GM12878 (cell line): Measurements from ENCODE around the gene DNAH8. TPM values are rescaled to one million over a fixed set of nuclear protein-coding genes. Genes with fewer than 3 reads are reported as not detected.

Experiments used
- ATAC-seq: fragments of 200-7000 bp; cut with Tn5 transposase; 3 replicates; pipeline ENCODE4 v1.9.1; 2020; ENCODE audit warnings: mild to moderate bottlenecking, moderate library complexity
- BruUV-seq: library from RNA; stranded (reverse); fragments of 400-500 nt; replicated peaks from 2 replicates; lab custom pipeline; 2021; lab: Mats Ljungman, UMichigan
- CTCF ChIA-PET: fragments of 300-600 bp; sonication (Branson Sonifier 250); formaldehyde crosslinking; extraction: SDS; loops from one replicate; lab custom pipeline; 2021; ENCODE audit warnings: inconsistent platforms; lab: Yijun Ruan, JAX
- POLR2A ChIA-PET: fragments of 350-600 bp; formaldehyde crosslinking; extraction: SDS; loops from one replicate; lab custom pipeline; 2021; ENCODE audit warnings: inconsistent platforms; lab: Charles Lee
- RAD21 ChIA-PET: fragments of 300-600 bp; sonication (Branson Sonifier 250); formaldehyde crosslinking; loops from one replicate; lab custom pipeline; 2023; ENCODE audit warnings: antibody characterized with exemption; ENCODE audit not compliant: unreplicated experiment; lab: Charles Lee
- SMC1A ChIA-PET: fragments of 300-600 bp; sonication (Branson Sonifier 250); formaldehyde crosslinking; loops from one replicate; lab custom pipeline; 2023; ENCODE audit not compliant: unreplicated experiment, uncharacterized antibody; lab: Charles Lee
- DNase-seq: peaks from one replicate; pipeline ENCODE4 v3.0.0-alpha.2; 2011; ENCODE audit warnings: low read depth, low spot score
- FAIRE-seq: peaks from 3 replicates; lab custom pipeline; 2011; peaks lifted over from hg19 to GRCh38; lab: Jason Lieb, UNC
- H2AFZ ChIP-seq: 2 replicates; pipeline ENCODE4 v1.6.0; 2011; ENCODE audit warnings: low read depth, low read length, control low read depth; ENCODE audit not compliant: control insufficient read depth
- H3K27ac ChIP-seq: 2 replicates; pipeline ENCODE4 v1.5.1; 2011; ENCODE audit warnings: control low read depth; ENCODE audit not compliant: control insufficient read depth, insufficient read depth
- H3K27me3 ChIP-seq, 2 experiments: replicated peaks in 1 of 2; 2 replicates each; pipeline versions ENCODE4 v1.6.0 to v1.6.1; 2011; ENCODE audit warnings: low read length in 1 of 2; ENCODE audit not compliant: control insufficient read depth in 2 of 2, insufficient read depth in 2 of 2
- H3K36me3 ChIP-seq, 2 experiments: 2 replicates each; pipeline ENCODE4 v1.5.1; 2011; ENCODE audit warnings: low read length in 1 of 2; ENCODE audit not compliant: control insufficient read depth in 2 of 2, insufficient read depth in 2 of 2
- H3K4me1 ChIP-seq: 2 replicates; pipeline ENCODE4 v1.6.1; 2011; ENCODE audit warnings: mild to moderate bottlenecking, low read length, moderate library complexity, mixed read lengths; ENCODE audit not compliant: control insufficient read depth, insufficient read depth
- H3K4me2 ChIP-seq: 2 replicates; pipeline ENCODE4 v1.6.0; 2011; ENCODE audit warnings: control low read depth; ENCODE audit not compliant: control insufficient read depth, insufficient read depth
- H3K4me3 ChIP-seq: fragments of 200-600 bp; sonication (generic); 2 replicates; pipeline ENCODE4 v1.5.1; 2016
- H3K79me2 ChIP-seq: 2 replicates; pipeline ENCODE4 v1.6.0; 2011; ENCODE audit warnings: low read length; ENCODE audit not compliant: control insufficient read depth, insufficient read depth
- H3K9ac ChIP-seq: 2 replicates; pipeline ENCODE4 v1.8.0; 2011; ENCODE audit warnings: low read length, control low read depth, mixed read lengths; ENCODE audit not compliant: control insufficient read depth, insufficient read depth
- H3K9me3 ChIP-seq: replicated peaks from 3 replicates; pipeline ENCODE4 v1.5.1; 2011; ENCODE audit warnings: mild to moderate bottlenecking, low read length; ENCODE audit not compliant: control insufficient read depth, insufficient read depth
- H4K20me1 ChIP-seq: 2 replicates; pipeline ENCODE4 v1.6.0; 2011; ENCODE audit not compliant: control insufficient read depth, insufficient read depth
- ATF7 ChIP-seq: fragments of 450-650 bp; IDR thresholded peaks from 2 replicates; pipeline ENCODE4 v1.6.1; 2016; ENCODE audit warnings: low read depth, mild to moderate bottlenecking
- BCLAF1 ChIP-seq: fragments of 450-650 bp; IDR thresholded peaks from 2 replicates; pipeline ENCODE4 v1.6.1; 2017; ENCODE audit warnings: antibody characterized with exemption, mild to moderate bottlenecking, moderate library complexity
- CREB1 ChIP-seq: IDR thresholded peaks from 2 replicates; pipeline ENCODE4 v1.6.1; 2012; ENCODE audit warnings: low read depth, mild to moderate bottlenecking, inconsistent platforms
- KAT2A ChIP-seq: conservative IDR thresholded peaks from 2 replicates; pipeline ENCODE4 v1.6.1; 2011; ENCODE audit warnings: low read depth, low read length; ENCODE audit not compliant: control insufficient read depth
- MLLT1 ChIP-seq: fragments of 450-650 bp; IDR thresholded peaks from 2 replicates; pipeline ENCODE4 v1.6.1; 2016; ENCODE audit warnings: mild to moderate bottlenecking
- MTA3 ChIP-seq: IDR thresholded peaks from 2 replicates; pipeline ENCODE4 v1.6.1; 2012; ENCODE audit warnings: low read length, inconsistent platforms, borderline replicate concordance
- NRF1 ChIP-seq: conservative IDR thresholded peaks from 2 replicates; pipeline ENCODE4 v1.6.1; 2011; ENCODE audit warnings: mild to moderate bottlenecking, low read depth, low read length, improper control_type of control experiment
- POLR2AphosphoS2 ChIP-seq: IDR thresholded peaks from 2 replicates; pipeline ENCODE4 v1.6.1; 2011; ENCODE audit warnings: low read depth, mild to moderate bottlenecking, low read length, improper control_type of control experiment, moderate library complexity
- POU2F2 ChIP-seq: IDR thresholded peaks from 3 replicates; pipeline ENCODE4 v1.6.1; 2011; ENCODE audit warnings: low read depth, mild to moderate bottlenecking, low read length, borderline replicate concordance
- RBBP5 ChIP-seq: fragments of 200-600 bp; sonication (generic); conservative IDR thresholded peaks from 2 replicates; pipeline ENCODE4 v1.6.1; 2016
- SREBF1 ChIP-seq: IDR thresholded peaks from 2 replicates; pipeline ENCODE4 v1.6.1; 2012; ENCODE audit warnings: mild to moderate bottlenecking, low read length
- USF1 ChIP-seq: IDR thresholded peaks from 2 replicates; pipeline ENCODE4 v1.6.1; 2011; ENCODE audit warnings: borderline replicate concordance, low read depth, mild to moderate bottlenecking, moderate library complexity, mixed read lengths, low read length; ENCODE audit not compliant: insufficient read depth; ENCODE audit errors: extremely low read length
- ZBTB4 ChIP-seq: fragments of 450-650 bp; formaldehyde crosslinking; IDR thresholded peaks from 2 replicates; pipeline ENCODE4 v1.4.0; 2022; ENCODE audit warnings: mild to moderate bottlenecking, moderate library complexity
- ZNF384 ChIP-seq: IDR thresholded peaks from 2 replicates; pipeline ENCODE4 v1.6.1; 2012; ENCODE audit warnings: low read depth, mild to moderate bottlenecking, low read length, improper control_type of control experiment, borderline replicate concordance
- WGBS: methylation state at CpG from one replicate; pipeline ENCODE4 v1.1.6; 2016; ENCODE audit warnings: low lambda C conversion rate; ENCODE audit not compliant: insufficient replicate concordance, insufficient coverage; ENCODE audit errors: missing lambda C conversion rate; 5-methylcytosine and 5-hydroxymethylcytosine counted together
- in situ Hi-C: fragments of 300-500 bp; cut with MboI; formaldehyde crosslinking; loops from 9 replicates; pipeline ENCODE4 v1.14.3; 2018; ENCODE audit warnings: mixed read lengths
- intact Hi-C: fragments of 100-400 bp; cut with micrococcal nuclease; formaldehyde crosslinking; loops from one replicate; pipeline ENCODE4 v1.14.2; 2022; ENCODE audit not compliant: unreplicated experiment
- polyA plus RNA-seq, 11 experiments: library from polyadenylated mRNA; depleted of rRNA in 4 of 11; unstranded in 6 of 11; stranded (reverse) in 5 of 11; fragments of >200 nt; fragmentation: Nextera tagmentation in 4 of 11; fragmentation: Illumina TruSeq in 1 of 11; extraction: Ambion mirVana in 4 of 11; extraction: Trizol in 1 of 11; gene quantifications; 1 replicate in 1 of 11; 2 replicates in 10 of 11; pipeline versions ENCODE4 v1.2.1 to v1.2.3, GENCODE V29; 2011 to 2016; ENCODE audit warnings: inconsistent platforms in 2 of 11, missing spikeins in 2 of 11, low read depth in 1 of 11
- total RNA-seq, 4 experiments: library from RNA; depleted of rRNA in 3 of 4; stranded (reverse); fragments of >200 nt in 3 of 4; fragmentation: Illumina TruSeq in 1 of 4; extraction: Trizol in 1 of 4; gene quantifications; 2 replicates each; pipeline versions ENCODE4 v1.2.1 to v1.2.3, GENCODE V29; 2013 to 2021

DNAH8 gene
- total and polyA plus RNA-seq, 10 of the 15 experiments (the other 5 are each of a cell fraction or from before 2014, with no cell fraction given) = 0.02 to 0.34 (median 0.10) TPM; not detected in 3

GRCh38 chr6:38804358-38804757 lies 89.2 kb downstream of the DNAH8 start (continued):
- no peak for TF ChIP-seq ZBTB4
- TF ChIP-seq BCLAF1 = no peak

GRCh38 chr6:38805127-38805655 lies 90.1 kb downstream of the DNAH8 start:
- ChIA-PET POLR2A (no interaction called here), RAD21 (interaction anchor here (1.2 kb wide), 1 partner anchor 117 kb away, joined by 3 read pairs; no protein-coding TSS in a partner anchor)
- BruUV-seq = no TSS peak
- Histone ChIP-seq H3K4me3 (no peak overlapping the region), H3K4me2 (no peak overlapping the region), H3K27me3 (no peaks in the 10 kb centered on the region), H3K9ac (no peak overlapping the region)
- intact Hi-C loops (no loop called here), in situ Hi-C loops (no loop called here)
- WGBS = 98% methylated on average over 4 of the region's 4 CpGs
- no peak for TF ChIP-seq POLR2AphosphoS2
- no peak for TF ChIP-seq ZNF384
- no peak for TF ChIP-seq KAT2A
- no peak for TF ChIP-seq RBBP5
- TF ChIP-seq SREBF1 = no peak
- no peak for TF ChIP-seq USF1
- no peak for TF ChIP-seq MLLT1
- no peak for TF ChIP-seq ATF7
- no peak for TF ChIP-seq POU2F2
- no peak for TF ChIP-seq CREB1
- TF ChIP-seq MTA3 = no peak
- no peak for TF ChIP-seq NRF1
- TF ChIP-seq, all 136 proteins: peak for 0
- Histone ChIP-seq H4K20me1 (no peaks in the 10 kb centered on the region), H3K79me2 (no peaks in the 10 kb centered on the region), H3K9me3 (no peaks in the 10 kb centered on the region), H3K27ac (no peak overlapping the region), H3K4me1 (peaks cover 2% of the 10 kb centered on the region; the same call in 1 of the 2 replicates), H3K36me3 (no peaks in the 10 kb centered on the region), H2AFZ (no peak overlapping the region)
- DNase-seq (no peak), FAIRE-seq (no peak), ATAC-seq (no peak)
- CTCF ChIA-PET = interaction anchor here (0.8 to 0.9 kb wide), 2 partner anchors 63 to 91 kb away, joined by 3 read pairs; no protein-coding TSS in a partner anchor
- SMC1A ChIA-PET = interaction anchor here (1.1 kb wide), 1 partner anchor 24 kb away, joined by 3 read pairs; no protein-coding TSS in a partner anchor
